ENCODE results near the gene GPR26.

The GPR26 gene

DNA sequence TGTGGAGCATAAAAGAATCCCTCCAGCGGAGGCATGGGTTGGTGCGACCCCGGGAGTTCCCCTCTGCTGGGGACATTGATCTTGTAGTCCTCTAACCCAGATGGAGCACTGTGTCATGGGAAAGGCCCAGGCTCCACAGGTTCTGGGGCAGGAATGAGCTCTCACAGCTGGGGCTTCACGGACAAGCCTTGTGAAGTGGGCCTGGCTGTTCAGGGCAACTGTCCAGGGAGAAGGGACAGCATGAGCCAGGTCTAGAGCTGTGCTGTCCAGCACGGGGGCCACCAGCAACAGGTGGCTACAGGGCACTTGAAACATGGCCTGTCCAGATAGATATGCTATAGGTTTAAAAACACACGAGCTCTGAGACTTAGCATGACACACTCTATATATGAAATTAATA lies 11.4 kb downstream of the GPR26 start:
- TF ChIP-seq, protein P1, sequence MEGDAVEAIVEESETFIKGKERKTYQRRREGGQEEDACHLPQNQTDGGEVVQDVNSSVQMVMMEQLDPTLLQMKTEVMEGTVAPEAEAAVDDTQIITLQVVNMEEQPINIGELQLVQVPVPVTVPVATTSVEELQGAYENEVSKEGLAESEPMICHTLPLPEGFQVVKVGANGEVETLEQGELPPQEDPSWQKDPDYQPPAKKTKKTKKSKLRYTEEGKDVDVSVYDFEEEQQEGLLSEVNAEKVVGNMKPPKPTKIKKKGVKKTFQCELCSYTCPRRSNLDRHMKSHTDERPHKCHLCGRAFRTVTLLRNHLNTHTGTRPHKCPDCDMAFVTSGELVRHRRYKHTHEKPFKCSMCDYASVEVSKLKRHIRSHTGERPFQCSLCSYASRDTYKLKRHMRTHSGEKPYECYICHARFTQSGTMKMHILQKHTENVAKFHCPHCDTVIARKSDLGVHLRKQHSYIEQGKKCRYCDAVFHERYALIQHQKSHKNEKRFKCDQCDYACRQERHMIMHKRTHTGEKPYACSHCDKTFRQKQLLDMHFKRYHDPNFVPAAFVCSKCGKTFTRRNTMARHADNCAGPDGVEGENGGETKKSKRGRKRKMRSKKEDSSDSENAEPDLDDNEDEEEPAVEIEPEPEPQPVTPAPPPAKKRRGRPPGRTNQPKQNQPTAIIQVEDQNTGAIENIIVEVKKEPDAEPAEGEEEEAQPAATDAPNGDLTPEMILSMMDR (IDR thresholded peaks at IDR 0.05; ENCODE audit: control insufficient read depth, insufficient read depth, low read depth, low read length, missing control alignments), result no peak
- no peak for DNase-seq (ENCODE audit: low read depth)
- no peak overlapping the region for H3K4me3 ChIP-seq (ENCODE audit: control insufficient read depth, low read depth, low read length)

DNA sequence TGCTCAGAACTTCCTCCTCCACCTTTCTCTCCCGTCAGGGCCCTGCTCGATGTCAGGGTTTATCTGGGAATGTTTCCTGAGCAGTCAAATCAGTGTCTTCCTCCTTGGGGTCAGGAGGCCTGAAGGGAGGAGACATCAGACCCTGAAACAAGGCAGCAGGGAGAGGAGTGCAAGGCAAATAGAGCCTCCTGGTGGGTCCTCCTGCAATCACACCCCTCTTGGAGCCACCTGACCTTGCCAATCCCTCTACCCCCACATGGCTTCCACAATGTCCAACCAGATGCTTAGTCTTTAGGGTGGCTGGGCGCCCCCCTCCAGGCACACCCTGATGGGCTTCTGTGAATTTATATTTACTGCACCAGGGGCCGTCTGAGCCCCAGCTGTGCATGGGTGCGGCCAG lies 12.2 kb downstream of the GPR26 start:
- H3K4me3 ChIP-seq (ENCODE audit: control insufficient read depth, low read depth, low read length), result no peak overlapping the region
- TF ChIP-seq, protein P1 (IDR thresholded peaks at IDR 0.05; ENCODE audit: control insufficient read depth, insufficient read depth, low read depth, low read length, missing control alignments), result no peak
- DNase-seq (ENCODE audit: low read depth), result no peak

DNA sequence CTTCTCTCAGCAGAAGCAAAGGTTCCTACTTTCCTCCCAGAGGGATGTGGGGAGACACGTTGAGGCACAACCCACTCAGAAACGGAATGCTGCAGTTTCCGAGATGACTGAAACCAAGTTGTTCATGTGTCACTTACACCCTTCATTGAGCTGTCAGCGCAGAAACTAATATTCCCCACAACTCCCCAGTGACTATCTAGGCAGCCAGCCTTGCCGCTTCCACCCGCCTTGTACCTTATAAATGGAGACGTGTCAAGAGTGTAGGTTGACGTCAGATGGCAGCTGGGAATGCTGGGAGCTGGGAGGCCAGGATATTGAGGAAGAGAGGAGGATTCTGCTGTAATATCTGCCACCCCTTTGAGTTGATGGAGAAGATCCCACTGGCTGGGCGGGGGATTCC lies 15.1 kb downstream of the GPR26 start:
- TF ChIP-seq, protein P1 (IDR thresholded peaks at IDR 0.05; ENCODE audit: control insufficient read depth, insufficient read depth, low read depth, low read length, missing control alignments), result no peak
- no peak overlapping the region for H3K4me3 ChIP-seq (ENCODE audit: control insufficient read depth, low read depth, low read length)
- DNase-seq (ENCODE audit: low read depth), result no peak

DNA sequence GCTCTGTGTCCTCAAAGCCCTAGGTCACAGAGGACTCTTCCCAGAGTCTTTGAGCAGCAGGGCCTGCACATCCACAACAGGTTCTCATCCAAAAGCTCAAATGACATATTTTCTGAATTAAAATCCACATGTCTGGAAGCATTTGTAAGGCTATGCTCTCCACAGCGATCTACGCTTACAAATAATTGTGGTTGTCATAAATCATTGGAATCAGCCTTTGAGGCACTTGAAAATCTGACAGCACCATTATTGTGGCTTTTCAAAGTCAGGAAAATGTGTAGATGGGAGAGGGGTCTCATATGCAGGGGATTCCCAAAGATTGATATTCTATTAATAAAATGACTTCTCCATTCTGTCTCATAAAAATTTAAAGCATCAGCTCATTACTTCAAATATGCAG lies 16.3 kb downstream of the GPR26 start:
- H3K4me3 ChIP-seq (ENCODE audit: control insufficient read depth, low read depth, low read length), result no peak overlapping the region
- no peak for DNase-seq (ENCODE audit: low read depth)
- TF ChIP-seq, protein P1 (IDR thresholded peaks at IDR 0.05; ENCODE audit: control insufficient read depth, insufficient read depth, low read depth, low read length, missing control alignments), result no peak

DNA sequence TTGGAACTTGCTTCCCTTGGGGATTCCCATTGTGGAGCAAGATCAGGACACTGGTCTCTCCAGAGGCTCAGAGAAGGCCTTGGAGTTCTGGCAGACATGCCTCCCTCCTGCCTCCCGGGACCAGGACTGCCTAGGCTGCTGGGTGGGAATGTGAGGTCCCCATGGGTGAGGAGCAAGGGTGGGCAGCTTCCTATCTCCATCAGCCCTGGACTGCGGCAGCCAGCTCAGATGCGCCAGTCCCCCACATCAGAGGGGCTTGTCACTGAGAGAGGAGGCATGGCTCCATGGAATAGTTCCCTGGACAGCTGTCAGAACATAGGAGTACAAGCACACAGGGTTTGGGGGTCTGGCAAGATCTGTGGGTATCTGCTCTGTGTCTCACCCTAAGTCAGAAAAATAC lies 17.3 kb downstream of the GPR26 start:
- no peak for DNase-seq (ENCODE audit: low read depth)
- TF ChIP-seq, protein P1 (IDR thresholded peaks at IDR 0.05; ENCODE audit: control insufficient read depth, insufficient read depth, low read depth, low read length, missing control alignments), result no peak

DNA sequence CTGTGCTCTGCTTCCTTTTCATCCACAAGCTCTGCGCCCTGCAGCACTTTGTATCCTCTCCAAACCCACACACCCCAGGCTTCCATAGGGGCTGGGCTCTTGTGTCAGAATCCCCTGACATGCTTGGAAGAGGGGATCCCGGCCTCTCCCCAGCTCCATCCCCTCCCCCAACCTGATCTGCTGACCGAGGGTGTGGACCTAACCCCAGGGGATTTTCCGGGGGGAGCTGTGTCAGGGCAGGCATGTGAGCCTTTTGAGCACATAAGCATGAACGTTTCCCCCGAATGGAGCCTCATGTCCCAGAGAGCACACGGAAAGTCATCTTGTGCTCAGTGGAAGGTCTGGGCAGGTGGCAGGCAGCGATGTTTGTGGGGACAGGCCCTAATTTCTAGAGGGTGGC lies 17.7 kb downstream of the GPR26 start:
- DNase-seq (ENCODE audit: low read depth), result no peak
- H3K4me3 ChIP-seq (ENCODE audit: control insufficient read depth, low read depth, low read length), result no peak overlapping the region
- TF ChIP-seq, protein P1 (IDR thresholded peaks at IDR 0.05; ENCODE audit: control insufficient read depth, insufficient read depth, low read depth, low read length, missing control alignments), result no peak

More for the DNA sequence above, 17.3 kb downstream of the GPR26 start:
- H3K4me3 ChIP-seq (ENCODE audit: control insufficient read depth, low read depth, low read length), result no peak overlapping the region

DNA sequence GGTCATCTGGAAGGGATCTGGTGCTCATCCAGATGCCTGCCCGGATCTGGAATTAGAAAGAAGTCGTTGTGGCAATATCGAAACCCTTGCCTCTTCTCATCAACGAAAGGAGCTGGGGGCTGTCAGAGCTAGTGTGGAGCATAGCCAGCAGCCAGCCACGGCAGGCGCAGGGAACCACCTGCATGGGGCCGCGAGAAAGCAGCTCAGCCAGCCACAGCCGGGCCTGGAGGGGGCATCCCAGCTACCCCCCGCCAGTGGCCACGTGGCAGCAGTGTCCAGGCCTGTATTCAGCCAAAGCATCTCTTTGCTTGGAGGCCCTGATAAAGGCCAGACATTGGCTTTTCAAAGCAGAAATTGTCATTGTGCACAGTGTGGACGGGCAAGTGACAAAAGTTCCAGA lies 19.1 kb downstream of the GPR26 start:
- no peak overlapping the region for H3K4me3 ChIP-seq (ENCODE audit: control insufficient read depth, low read depth, low read length)
- DNase-seq (ENCODE audit: low read depth), result no peak
- TF ChIP-seq, protein P1 (IDR thresholded peaks at IDR 0.05; ENCODE audit: control insufficient read depth, insufficient read depth, low read depth, low read length, missing control alignments), result no peak
